GM10266 (cell line): ENCODE results near the gene C1orf116.

Experiments
- DNase-seq: peaks from one replicate; pipeline ENCODE4 v3.0.0; 2012; ENCODE audit errors: extremely low spot score
- TF ChIP-seq, protein P1 (sequence below): IDR thresholded peaks from 2 replicates; pipeline ENCODE4 v1.5.1; 2012; ENCODE audit warnings: mild to moderate bottlenecking, low read depth; ENCODE audit not compliant: control insufficient read depth, insufficient read depth; ENCODE audit errors: missing control alignments

C1orf116 gene

DNA sequence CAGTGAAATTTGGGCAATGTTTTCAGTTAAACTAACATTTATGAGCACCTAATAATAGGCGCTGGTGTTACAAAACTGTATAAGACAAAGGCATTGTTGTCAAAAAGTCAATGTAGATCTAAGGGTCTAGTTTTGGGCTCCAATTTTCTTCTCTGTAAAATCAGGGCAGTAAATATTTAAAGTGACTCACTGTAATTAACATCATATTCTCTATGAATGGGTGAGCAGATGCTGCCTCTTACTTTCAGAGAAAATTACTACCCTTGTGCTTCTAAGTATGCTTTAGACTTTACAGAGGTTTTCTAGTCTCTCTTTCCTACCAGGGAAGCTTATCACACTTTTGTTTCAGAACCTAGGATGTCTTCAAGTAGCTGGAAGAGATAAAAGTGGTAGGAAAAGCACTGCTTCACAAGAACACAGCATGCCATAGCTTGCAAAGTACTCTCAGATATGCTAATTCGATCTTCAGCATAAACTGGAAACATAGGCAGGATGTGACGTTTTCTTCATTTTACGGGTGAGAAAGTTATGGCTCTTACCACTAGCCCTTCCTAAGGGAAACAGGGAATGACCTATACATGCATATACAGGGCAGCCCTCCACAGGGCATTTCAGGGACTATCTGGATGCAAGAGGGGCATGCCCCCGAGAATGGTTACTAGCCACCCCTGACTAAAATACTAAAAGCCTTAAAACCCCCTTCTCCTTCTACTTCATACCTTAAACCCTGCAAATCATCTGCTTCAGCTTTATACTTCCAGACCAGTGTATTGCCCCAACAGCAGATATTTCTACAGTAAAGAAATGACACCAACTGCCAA, 2.6 kb downstream of the C1orf116 start:
- no peak for DNase-seq

DNA sequence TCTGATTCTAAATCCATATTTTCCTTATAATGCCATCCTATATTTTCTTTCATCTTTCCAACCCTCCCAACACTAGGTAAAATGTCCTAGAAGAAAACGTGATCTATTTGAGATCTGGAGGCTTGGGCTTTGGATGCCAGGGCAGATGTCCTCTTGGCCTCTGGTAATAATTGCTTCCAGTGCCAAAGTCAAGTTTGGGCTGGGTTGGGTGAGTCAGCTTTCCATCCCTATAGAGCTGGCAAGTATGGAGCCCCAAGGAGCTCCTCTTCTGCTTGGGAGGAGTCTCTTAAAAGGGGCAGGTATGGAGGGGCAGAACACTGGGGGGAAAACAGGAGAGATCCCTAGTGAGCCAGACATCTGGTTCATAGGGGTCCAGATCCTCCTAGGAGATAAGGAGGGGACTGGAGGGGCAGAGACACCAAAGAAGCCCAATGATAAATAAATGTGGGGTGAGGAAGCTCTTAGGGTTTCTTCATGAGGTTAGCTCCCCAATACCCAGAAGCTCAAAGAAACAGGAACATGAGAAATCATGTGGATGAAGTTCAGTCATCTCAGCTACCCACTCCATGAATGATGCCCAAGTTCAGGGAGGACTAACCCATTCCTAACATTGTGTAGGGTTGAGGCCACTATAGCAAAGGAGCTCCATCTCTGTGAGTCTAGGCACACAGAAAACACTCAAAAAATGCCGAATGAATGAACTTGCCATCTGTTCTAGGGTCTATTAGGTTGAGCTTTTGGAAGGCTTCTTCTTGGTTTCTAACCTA, 3.5 kb downstream of the C1orf116 start:
- TF ChIP-seq, protein P1, sequence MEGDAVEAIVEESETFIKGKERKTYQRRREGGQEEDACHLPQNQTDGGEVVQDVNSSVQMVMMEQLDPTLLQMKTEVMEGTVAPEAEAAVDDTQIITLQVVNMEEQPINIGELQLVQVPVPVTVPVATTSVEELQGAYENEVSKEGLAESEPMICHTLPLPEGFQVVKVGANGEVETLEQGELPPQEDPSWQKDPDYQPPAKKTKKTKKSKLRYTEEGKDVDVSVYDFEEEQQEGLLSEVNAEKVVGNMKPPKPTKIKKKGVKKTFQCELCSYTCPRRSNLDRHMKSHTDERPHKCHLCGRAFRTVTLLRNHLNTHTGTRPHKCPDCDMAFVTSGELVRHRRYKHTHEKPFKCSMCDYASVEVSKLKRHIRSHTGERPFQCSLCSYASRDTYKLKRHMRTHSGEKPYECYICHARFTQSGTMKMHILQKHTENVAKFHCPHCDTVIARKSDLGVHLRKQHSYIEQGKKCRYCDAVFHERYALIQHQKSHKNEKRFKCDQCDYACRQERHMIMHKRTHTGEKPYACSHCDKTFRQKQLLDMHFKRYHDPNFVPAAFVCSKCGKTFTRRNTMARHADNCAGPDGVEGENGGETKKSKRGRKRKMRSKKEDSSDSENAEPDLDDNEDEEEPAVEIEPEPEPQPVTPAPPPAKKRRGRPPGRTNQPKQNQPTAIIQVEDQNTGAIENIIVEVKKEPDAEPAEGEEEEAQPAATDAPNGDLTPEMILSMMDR, result no peak
- no peak for DNase-seq

More for the DNA sequence above, 2.6 kb downstream of the C1orf116 start:
- TF ChIP-seq, protein P1, result no peak

- no peak for DNase-seq
- TF ChIP-seq, protein P1, result no peak
Observed at GRCh38 chr1:207027921-207028320, 4.6 kb downstream of the C1orf116 start.

GRCh38 chr1:207027206-207027777, 5.3 kb downstream of the C1orf116 start:
- TF ChIP-seq, protein P1, result no peak
- no peak for DNase-seq

DNA sequence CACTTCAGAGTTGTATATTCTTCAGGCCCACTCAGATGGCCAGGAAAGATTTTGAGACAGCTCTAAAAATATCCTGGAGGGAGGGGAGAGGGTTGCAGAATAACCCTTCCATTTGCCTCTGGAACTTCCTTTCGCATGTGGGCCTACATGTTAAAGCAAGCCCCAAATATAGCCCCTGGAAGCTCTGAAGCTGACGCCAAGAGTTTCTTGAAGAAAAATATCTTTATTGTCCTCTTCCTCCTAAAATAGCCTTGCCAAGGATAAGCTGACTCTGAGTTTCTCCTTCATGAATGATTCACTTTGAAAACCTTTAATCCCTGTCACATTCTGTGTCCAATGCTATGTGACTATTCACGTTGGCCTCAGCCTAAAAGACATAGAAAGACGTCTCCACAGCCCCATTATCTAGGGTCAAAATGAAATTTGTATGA, 6.4 kb downstream of the C1orf116 start:
- TF ChIP-seq, protein P1, result no peak
- DNase-seq, result no peak

DNA sequence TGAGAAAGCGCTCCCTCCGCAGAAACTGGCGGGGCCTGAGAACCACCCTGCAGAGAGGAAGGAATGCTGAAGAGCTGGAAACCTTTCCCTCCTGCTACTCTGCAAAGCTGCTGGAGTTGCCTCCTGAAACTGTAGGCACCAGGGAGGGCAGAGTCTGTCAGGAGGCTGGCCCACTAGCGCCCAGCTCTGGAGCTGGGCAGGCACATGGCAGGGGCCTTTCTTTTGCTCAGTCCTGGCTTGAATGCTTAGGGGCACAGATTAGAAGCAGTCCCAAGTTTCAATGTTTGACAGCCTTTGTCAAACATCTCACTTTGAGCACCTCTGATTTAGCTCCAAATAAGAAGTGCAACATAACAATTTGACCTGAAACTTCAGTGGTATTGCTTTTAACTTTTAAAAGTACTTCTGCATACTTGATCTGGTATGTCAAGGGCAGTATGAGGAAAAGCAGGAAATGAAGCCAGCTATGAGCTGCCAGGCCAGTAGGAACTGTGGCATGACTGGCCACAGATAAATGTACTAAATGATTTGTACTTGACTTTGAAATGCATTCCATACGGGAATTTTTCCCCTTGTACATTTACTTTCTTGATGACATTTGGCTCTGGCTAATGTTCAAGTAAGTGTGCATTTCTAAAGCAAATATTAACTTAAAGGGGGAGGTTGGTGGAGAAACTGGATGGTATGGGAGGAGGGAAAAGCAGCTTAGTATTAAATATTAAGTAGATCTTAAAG, 7.2 kb downstream of the C1orf116 start:
- TF ChIP-seq, protein P1, result no peak
- no peak for DNase-seq
